Panc1 (cell line): ENCODE data around the gene CORO2A. TPM values are rescaled to one million over a fixed set of nuclear protein-coding genes. Genes with fewer than 3 reads are reported as not detected.

Experiments used
- ATAC-seq: fragments of 200-7000 bp; cut with Tn5 transposase; 2 replicates; pipeline ENCODE4 v1.9.1; 2020; ENCODE audit warnings: mild to moderate bottlenecking, moderate library complexity
- BruUV-seq: library from RNA; stranded (reverse); fragments of 400-500 nt; replicated peaks from 2 replicates; lab custom pipeline; 2021; lab: Mats Ljungman, UMichigan
- CTCF ChIA-PET: fragments of 300-600 bp; sonication (Branson Sonifier 250); formaldehyde crosslinking; loops from one replicate; lab custom pipeline; 2022; ENCODE audit warnings: antibody characterized with exemption; lab: Charles Lee
- POLR2A ChIA-PET: fragments of 300-600 bp; sonication (Branson Sonifier 250); formaldehyde crosslinking; loops from one replicate; lab custom pipeline; 2022; ENCODE audit warnings: antibody characterized with exemption; lab: Charles Lee
- DNase-seq: peaks from one replicate; pipeline ENCODE4 v3.0.0-alpha.2; 2010; ENCODE audit warnings: low read depth, low spot score
- H3K27ac ChIP-seq: 2 replicates; pipeline ENCODE4 v1.5.1; 2011; ENCODE audit warnings: mild to moderate bottlenecking, low read length, inconsistent platforms
- H3K27me3 ChIP-seq: fragments of 200-500 bp; sonication (Bioruptor generic); 2 replicates; pipeline ENCODE4 v1.6.0; 2014; ENCODE audit warnings: low read length, inconsistent platforms; ENCODE audit not compliant: control insufficient read depth, insufficient read depth
- H3K36me3 ChIP-seq: fragments of 200-500 bp; sonication (Bioruptor generic); 2 replicates; pipeline ENCODE4 v1.5.1; 2014; ENCODE audit warnings: inconsistent platforms, mild to moderate bottlenecking, low read length, moderate library complexity; ENCODE audit not compliant: control insufficient read depth, insufficient read depth
- H3K4me1 ChIP-seq: 2 replicates; pipeline ENCODE4 v1.5.1; 2011; ENCODE audit warnings: inconsistent platforms, mild to moderate bottlenecking, low read length, moderate library complexity; ENCODE audit not compliant: control insufficient read depth, insufficient read depth
- H3K4me3 ChIP-seq, 2 experiments: 2 replicates each; pipeline ENCODE4 v1.5.1; 2011 to 2012; ENCODE audit warnings: low read depth in 2 of 2, low read length in 2 of 2, mild to moderate bottlenecking in 2 of 2, inconsistent platforms in 1 of 2, moderate library complexity in 1 of 2
- H3K9me3 ChIP-seq: fragments of 200-500 bp; sonication (Bioruptor generic); 2 replicates; pipeline ENCODE4 v1.5.1; 2014; ENCODE audit warnings: low read depth, mild to moderate bottlenecking, inconsistent platforms, low read length, moderate library complexity; ENCODE audit not compliant: control insufficient read depth, insufficient read depth
- POLR2AphosphoS5 ChIP-seq: IDR thresholded peaks from 2 replicates; pipeline ENCODE4 v1.6.1; 2012; ENCODE audit warnings: mild to moderate bottlenecking, low read depth, low read length, moderate library complexity
- REST ChIP-seq, 2 experiments: IDR thresholded peaks; 2 replicates each; pipeline ENCODE4 v1.6.1; 2011 to 2012; ENCODE audit warnings: low read depth in 2 of 2, control low read depth in 1 of 2, low read length in 1 of 2, mild to moderate bottlenecking in 1 of 2, moderate library complexity in 1 of 2; ENCODE audit not compliant: insufficient read depth in 1 of 2
- SIN3A ChIP-seq: IDR thresholded peaks from 2 replicates; pipeline ENCODE4 v1.6.1; 2012; ENCODE audit warnings: low read depth, mild to moderate bottlenecking, low read length, moderate library complexity, borderline replicate concordance; ENCODE audit not compliant: insufficient read depth
- TCF7L2 ChIP-seq: IDR thresholded peaks from 2 replicates; pipeline ENCODE4 v1.6.1; 2011; ENCODE audit warnings: mild to moderate bottlenecking, low read depth, low read length, inconsistent platforms
- in situ Hi-C: cut with HindIII; loops from 2 replicates; pipeline ENCODE4 v1.10.0; 2016; ENCODE audit warnings: low sequenced_read_pairs, low pct_unique_long_range_greater_than_20kb
- intact Hi-C: fragments of 100-400 bp; cut with micrococcal nuclease; formaldehyde crosslinking; loops from one replicate; pipeline ENCODE4 v1.10.0; 2022; ENCODE audit not compliant: unreplicated experiment
- total RNA-seq: library from RNA; stranded (reverse); gene quantifications from one replicate; pipeline ENCODE4 v1.2.1, GENCODE V29; 2021; ENCODE audit not compliant: unreplicated experiment
- TF ChIP-seq, protein P1 (sequence below): fragments of 450-650 bp; IDR thresholded peaks from 2 replicates; pipeline ENCODE4 v1.5.1; 2017; ENCODE audit warnings: mild to moderate bottlenecking

CORO2A gene
- total RNA-seq, 1 experiment from 2014 or later = 2.0 TPM

GRCh38 chr9:98230789-98231188 is 38.4 kb upstream of the CORO2A start:
- in situ Hi-C loops = no loop called here
- POLR2A ChIA-PET = no interaction called here

DNA sequence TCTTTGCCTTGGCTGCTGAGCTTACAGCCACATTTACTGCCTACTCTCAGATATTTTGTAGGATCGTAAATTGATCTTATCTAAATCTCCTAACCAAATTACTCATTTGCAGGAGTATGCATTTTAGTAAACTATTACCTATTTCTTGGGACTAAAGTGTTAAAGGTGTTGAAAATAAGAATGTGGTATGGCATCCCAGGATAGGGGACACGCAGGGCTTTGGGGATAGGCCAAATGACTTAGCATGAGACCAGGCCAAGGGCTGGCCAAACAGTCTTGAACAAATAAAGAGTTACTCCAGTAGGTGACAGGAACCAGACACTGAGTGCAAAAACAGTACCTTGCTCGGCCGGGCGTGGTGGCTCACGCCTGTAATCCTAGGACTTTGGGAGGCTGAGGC is 37.9 kb upstream of the CORO2A start:
- Histone ChIP-seq H3K27ac (no peak overlapping the region), H3K4me3 (no peak overlapping the region), H3K9me3 (no peaks in the 10 kb centered on the region), H3K36me3 (no peaks in the 10 kb centered on the region), H3K4me1 (peaks cover 4% of the 10 kb centered on the region), H3K27me3 (no peaks in the 10 kb centered on the region)
- in situ Hi-C loops (no loop called here), intact Hi-C loops (no loop called here)
- BruUV-seq = no TSS peak
- CTCF ChIA-PET = no interaction called here
- ATAC-seq (peak; percentile 45; the same call in 1 of the 2 replicates), DNase-seq (no peak)
- POLR2A ChIA-PET = no interaction called here
- no peak for TF ChIP-seq TCF7L2
- no peak for TF ChIP-seq POLR2AphosphoS5
- TF ChIP-seq REST (IDR thresholded peaks at IDR 0.05; ENCODE audit: insufficient read depth in 1 of 2, low read depth in 2 of 2, low read length in 1 of 2) = no peak
- TF ChIP-seq, protein P1, sequence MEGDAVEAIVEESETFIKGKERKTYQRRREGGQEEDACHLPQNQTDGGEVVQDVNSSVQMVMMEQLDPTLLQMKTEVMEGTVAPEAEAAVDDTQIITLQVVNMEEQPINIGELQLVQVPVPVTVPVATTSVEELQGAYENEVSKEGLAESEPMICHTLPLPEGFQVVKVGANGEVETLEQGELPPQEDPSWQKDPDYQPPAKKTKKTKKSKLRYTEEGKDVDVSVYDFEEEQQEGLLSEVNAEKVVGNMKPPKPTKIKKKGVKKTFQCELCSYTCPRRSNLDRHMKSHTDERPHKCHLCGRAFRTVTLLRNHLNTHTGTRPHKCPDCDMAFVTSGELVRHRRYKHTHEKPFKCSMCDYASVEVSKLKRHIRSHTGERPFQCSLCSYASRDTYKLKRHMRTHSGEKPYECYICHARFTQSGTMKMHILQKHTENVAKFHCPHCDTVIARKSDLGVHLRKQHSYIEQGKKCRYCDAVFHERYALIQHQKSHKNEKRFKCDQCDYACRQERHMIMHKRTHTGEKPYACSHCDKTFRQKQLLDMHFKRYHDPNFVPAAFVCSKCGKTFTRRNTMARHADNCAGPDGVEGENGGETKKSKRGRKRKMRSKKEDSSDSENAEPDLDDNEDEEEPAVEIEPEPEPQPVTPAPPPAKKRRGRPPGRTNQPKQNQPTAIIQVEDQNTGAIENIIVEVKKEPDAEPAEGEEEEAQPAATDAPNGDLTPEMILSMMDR = no peak
- no peak for TF ChIP-seq SIN3A

More at GRCh38 chr9:98230789-98231188, 38.4 kb upstream of the CORO2A start:
- Histone ChIP-seq H3K36me3 (no peaks in the 10 kb centered on the region), H3K27me3 (no peaks in the 10 kb centered on the region), H3K4me1 (peaks cover 4% of the 10 kb centered on the region), H3K27ac (no peak overlapping the region), H3K4me3 (no peak overlapping the region), H3K9me3 (no peaks in the 10 kb centered on the region)
- ATAC-seq = peak; percentile 21; the same call in 1 of the 2 replicates
- TF ChIP-seq SIN3A (no peak), POLR2AphosphoS5 (no peak), REST (IDR thresholded peaks at IDR 0.05; ENCODE audit: insufficient read depth in 1 of 2, low read depth in 2 of 2, low read length in 1 of 2) (no peak), TCF7L2 (no peak)
- TF ChIP-seq, protein P1 = no peak
- no TSS peak for BruUV-seq
- intact Hi-C loops = no loop called here
- no peak for DNase-seq
- CTCF ChIA-PET = no interaction called here
